ENCODE data around the gene ACTL7B. TPM values are rescaled to one million over a fixed set of nuclear protein-coding genes. Genes with fewer than 3 reads are reported as not detected.
"Not testable (repeated sequence)": the region's sequence is repeated elsewhere in the genome, so short reads cannot be mapped to it uniquely, and the experiment has no call there.

Gene ACTL7B
- total RNA-seq, 1 experiment from 2014 or later: not detected

GRCh38 chr9:108861997-108862396, 6.2 kb upstream of the ACTL7B start, which contains the start of gene ACTL7A:
Gene ACTL7A (plus strand): TSS chr9:108862266. CDS start chr9:108862323, 57 bp downstream.
- Histone ChIP-seq H3K9me3 (replicated peaks) (no peaks in the 10 kb centered on the region), H3K4me3 (no peak within 1 kb of the TSS), H3K36me3 (no peaks in the 10 kb centered on the region), H3K27ac (no peak within 1 kb of the TSS), H3K27me3 (replicated peaks) (no peaks in the 10 kb centered on the region), H3K4me1 (replicated peaks) (no peaks in the 10 kb centered on the region)
- DNase-seq (ENCODE audit: low read depth in 1 of 2, low spot score in 2 of 2): no peak

GRCh38 chr9:108861464-108861863, 5.7 kb upstream of the ACTL7B start:
- H3K4me1 ChIP-seq (replicated peaks): no peaks in the 10 kb centered on the region
- no peaks in the 10 kb centered on the region for H3K36me3 ChIP-seq
- H3K4me3 ChIP-seq: no peak overlapping the region
- H3K9me3 ChIP-seq (replicated peaks): no peaks in the 10 kb centered on the region
- H3K27me3 ChIP-seq (replicated peaks): no peaks in the 10 kb centered on the region
- H3K27ac ChIP-seq: no peak overlapping the region
- DNase-seq (ENCODE audit: low read depth in 1 of 2, low spot score in 2 of 2): no peak

GRCh38 chr9:108860764-108861163, 5.0 kb upstream of the ACTL7B start:
- no peaks in the 10 kb centered on the region for H3K36me3 ChIP-seq
- no peak overlapping the region for H3K4me3 ChIP-seq
- no peak overlapping the region for H3K27ac ChIP-seq
- H3K9me3 ChIP-seq (replicated peaks): no peaks in the 10 kb centered on the region
- H3K4me1 ChIP-seq (replicated peaks): no peaks in the 10 kb centered on the region
- H3K27me3 ChIP-seq (replicated peaks): no peaks in the 10 kb centered on the region
- DNase-seq (ENCODE audit: low read depth in 1 of 2, low spot score in 2 of 2): no peak

GRCh38 chr9:108860354-108860753, 4.6 kb upstream of the ACTL7B start:
- H3K4me3 ChIP-seq: no peak overlapping the region
- no peaks in the 10 kb centered on the region for H3K36me3 ChIP-seq
- H3K4me1 ChIP-seq (replicated peaks): no peaks in the 10 kb centered on the region
- no peaks in the 10 kb centered on the region for H3K9me3 ChIP-seq (replicated peaks)
- DNase-seq (ENCODE audit: low read depth in 1 of 2, low spot score in 2 of 2): no peak
- H3K27ac ChIP-seq: no peak overlapping the region
- no peaks in the 10 kb centered on the region for H3K27me3 ChIP-seq (replicated peaks)

GRCh38 chr9:108859459-108860114, 3.8 kb upstream of the ACTL7B start:
- Histone ChIP-seq H3K27ac (no peak overlapping the region), H3K9me3 (replicated peaks) (no peaks in the 10 kb centered on the region), H3K4me1 (replicated peaks) (no peaks in the 10 kb centered on the region), H3K36me3 (no peaks in the 10 kb centered on the region), H3K27me3 (replicated peaks) (no peaks in the 10 kb centered on the region), H3K4me3 (no peak overlapping the region)
- DNase-seq (ENCODE audit: low read depth in 1 of 2, low spot score in 2 of 2): no peak

- Histone ChIP-seq H3K4me1 (replicated peaks) (no peaks in the 10 kb centered on the region), H3K36me3 (no peaks in the 10 kb centered on the region), H3K9me3 (replicated peaks) (no peaks in the 10 kb centered on the region), H3K27me3 (replicated peaks) (no peaks in the 10 kb centered on the region), H3K27ac (no peak overlapping the region), H3K4me3 (no peak overlapping the region)
- DNase-seq (ENCODE audit: low read depth in 1 of 2, low spot score in 2 of 2): no peak
These were observed 1.8 kb upstream of the ACTL7B start for GRCh38 chr9:108857572-108857971.

- Histone ChIP-seq H3K36me3 (no peaks in the 10 kb centered on the region), H3K27ac (no peak overlapping the region), H3K4me3 (no peak overlapping the region), H3K9me3 (replicated peaks) (no peaks in the 10 kb centered on the region), H3K27me3 (replicated peaks) (no peaks in the 10 kb centered on the region), H3K4me1 (replicated peaks) (no peaks in the 10 kb centered on the region)
- no peak for DNase-seq (ENCODE audit: low read depth in 1 of 2, low spot score in 2 of 2)
These were observed 278 bp downstream of the ACTL7B start for GRCh38 chr9:108855529-108855886.

GRCh38 chr9:108854641-108855528, 901 bp downstream of the ACTL7B start:
- no peaks in the 10 kb centered on the region for H3K36me3 ChIP-seq
- no peaks in the 10 kb centered on the region for H3K4me1 ChIP-seq (replicated peaks)
- no peaks in the 10 kb centered on the region for H3K9me3 ChIP-seq (replicated peaks)
- no peak overlapping the region for H3K4me3 ChIP-seq
- no peak for DNase-seq (ENCODE audit: low read depth in 1 of 2, low spot score in 2 of 2)
- no peaks in the 10 kb centered on the region for H3K27me3 ChIP-seq (replicated peaks)
- H3K27ac ChIP-seq: no peak overlapping the region

GRCh38 chr9:108854094-108854493, 1.7 kb downstream of the ACTL7B start:
- H3K27ac ChIP-seq: no peak overlapping the region
- no peak overlapping the region for H3K4me3 ChIP-seq
- H3K4me1 ChIP-seq (replicated peaks): no peaks in the 10 kb centered on the region
- DNase-seq (ENCODE audit: low read depth in 1 of 2, low spot score in 2 of 2): no peak
- no peaks in the 10 kb centered on the region for H3K36me3 ChIP-seq
- no peaks in the 10 kb centered on the region for H3K27me3 ChIP-seq (replicated peaks)
- no peaks in the 10 kb centered on the region for H3K9me3 ChIP-seq (replicated peaks)

GRCh38 chr9:108852079-108852478, 3.7 kb downstream of the ACTL7B start:
- H3K27ac ChIP-seq: no peak overlapping the region
- DNase-seq (ENCODE audit: low read depth in 1 of 2, low spot score in 2 of 2): no peak
- no peaks in the 10 kb centered on the region for H3K36me3 ChIP-seq
- no peaks in the 10 kb centered on the region for H3K4me1 ChIP-seq (replicated peaks)
- no peak overlapping the region for H3K4me3 ChIP-seq
- no peaks in the 10 kb centered on the region for H3K27me3 ChIP-seq (replicated peaks)
- H3K9me3 ChIP-seq (replicated peaks): no peaks in the 10 kb centered on the region

GRCh38 chr9:108851138-108851537, 4.6 kb downstream of the ACTL7B start:
- DNase-seq (ENCODE audit: low read depth in 1 of 2, low spot score in 2 of 2): no peak
- no peak overlapping the region for H3K27ac ChIP-seq
- no peak overlapping the region for H3K4me3 ChIP-seq
- no peaks in the 10 kb centered on the region for H3K4me1 ChIP-seq (replicated peaks)
- H3K9me3 ChIP-seq (replicated peaks): no peaks in the 10 kb centered on the region
- no peaks in the 10 kb centered on the region for H3K36me3 ChIP-seq
- no peaks in the 10 kb centered on the region for H3K27me3 ChIP-seq (replicated peaks)

GRCh38 chr9:108850293-108850897, 5.4 kb downstream of the ACTL7B start:
- no peaks in the 10 kb centered on the region for H3K27me3 ChIP-seq (replicated peaks)
- H3K9me3 ChIP-seq (replicated peaks): no peaks in the 10 kb centered on the region
- no peaks in the 10 kb centered on the region for H3K4me1 ChIP-seq (replicated peaks)
- no peak for DNase-seq (ENCODE audit: low read depth in 1 of 2, low spot score in 2 of 2)
- H3K4me3 ChIP-seq: no peak overlapping the region
- no peak overlapping the region for H3K27ac ChIP-seq
- no peaks in the 10 kb centered on the region for H3K36me3 ChIP-seq

GRCh38 chr9:108848296-108848695, 7.5 kb downstream of the ACTL7B start:
- not testable (repeated sequence) for H3K4me1 ChIP-seq (replicated peaks); H3K9me3 ChIP-seq (replicated peaks); H3K36me3 ChIP-seq; H3K4me3 ChIP-seq; DNase-seq (ENCODE audit: low read depth in 1 of 2, low spot score in 2 of 2); H3K27ac ChIP-seq; H3K27me3 ChIP-seq (replicated peaks)

GRCh38 chr9:108845947-108846346, 9.8 kb downstream of the ACTL7B start:
- no peaks in the 10 kb centered on the region for H3K9me3 ChIP-seq (replicated peaks)
- no peaks in the 10 kb centered on the region for H3K36me3 ChIP-seq
- H3K4me1 ChIP-seq (replicated peaks): no peaks in the 10 kb centered on the region
- no peak overlapping the region for H3K27ac ChIP-seq
- no peak overlapping the region for H3K4me3 ChIP-seq
- no peaks in the 10 kb centered on the region for H3K27me3 ChIP-seq (replicated peaks)
- no peak for DNase-seq (ENCODE audit: low read depth in 1 of 2, low spot score in 2 of 2)

Measured in SJSA1 (cell line).